ENCODE data around the gene ARGLU1. TPM values are rescaled to one million over a fixed set of nuclear protein-coding genes. Genes with fewer than 3 reads are reported as not detected.

Gene ARGLU1
- total and polyA plus RNA-seq, 2 experiments from 2014 or later, result 108 to 166 TPM

DNA sequence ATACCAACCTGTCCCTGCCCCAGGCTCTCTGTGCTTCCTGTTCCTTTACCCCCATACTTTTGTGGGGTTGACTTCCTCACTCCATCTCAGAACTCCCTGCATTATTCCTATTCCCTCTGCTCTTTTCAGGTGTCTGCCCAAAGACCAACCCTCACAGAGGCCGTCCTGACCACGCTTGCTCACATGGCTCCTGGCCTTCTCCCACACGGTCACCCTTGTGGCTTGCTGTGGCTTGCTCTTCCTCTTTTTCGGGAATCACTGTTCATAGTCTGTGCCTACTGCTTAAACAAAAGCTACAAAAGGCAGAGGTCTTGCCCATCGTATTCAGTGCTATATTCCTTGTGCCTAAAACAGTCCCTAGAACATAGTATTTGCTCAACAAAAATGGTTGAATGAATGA is 25.2 kb upstream of the ARGLU1 start:
- H3K36me3 Mint-ChIP-seq (ENCODE audit: low read depth), result no peaks in the 10 kb centered on the region; the same call in 2 of the 3 replicates
- no peaks in the 10 kb centered on the region for H3K9me2 ChIP-seq (ENCODE audit: insufficient read depth)
- H3K27ac Mint-ChIP-seq, result no peak overlapping the region
- no peaks in the 10 kb centered on the region for H4K20me1 ChIP-seq (replicated peaks; ENCODE audit: insufficient read depth)
- TF ChIP-seq ZNF114 (CRISPR knock-in tag; IDR thresholded peaks at IDR 0.05) (no peak), REST (IDR thresholded peaks at IDR 0.05; ENCODE audit: unreplicated experiment) (no peak), STAT1 (IDR thresholded peaks at IDR 0.05; ENCODE audit: unreplicated experiment) (no peak)
- no peaks in the 10 kb centered on the region for H3K27me3 ChIP-seq (ENCODE audit: insufficient read depth)
- no peak overlapping the region for H3K4me3 Mint-ChIP-seq
- DNase-seq (ENCODE audit: low spot score) (no peak), ATAC-seq (no peak)
- no peak overlapping the region for H2AFZ ChIP-seq
- no peak overlapping the region for H3K4me3 ChIP-seq
- H3K9me3 Mint-ChIP-seq, result peaks cover under 1% of the 10 kb centered on the region; the same call in 1 of the 3 replicates
- H3K4me1 Mint-ChIP-seq, result no peaks in the 10 kb centered on the region
- H3K79me2 ChIP-seq (replicated peaks; ENCODE audit: insufficient read depth), result no peaks in the 10 kb centered on the region
- peaks cover 4% of the 10 kb centered on the region for H3K27me3 Mint-ChIP-seq (ENCODE audit: insufficient read depth, low read depth, poor library complexity)
- no peaks in the 10 kb centered on the region for H3F3A ChIP-seq (replicated peaks; ENCODE audit: low read depth)
- H3K4me1 ChIP-seq (ENCODE audit: insufficient read depth), result no peaks in the 10 kb centered on the region
- no peak overlapping the region for H3K27ac ChIP-seq (ENCODE audit: low read depth)
- H3K36me3 ChIP-seq (ENCODE audit: insufficient read depth), result no peaks in the 10 kb centered on the region
- H3K4me2 ChIP-seq, result no peak overlapping the region

DNA sequence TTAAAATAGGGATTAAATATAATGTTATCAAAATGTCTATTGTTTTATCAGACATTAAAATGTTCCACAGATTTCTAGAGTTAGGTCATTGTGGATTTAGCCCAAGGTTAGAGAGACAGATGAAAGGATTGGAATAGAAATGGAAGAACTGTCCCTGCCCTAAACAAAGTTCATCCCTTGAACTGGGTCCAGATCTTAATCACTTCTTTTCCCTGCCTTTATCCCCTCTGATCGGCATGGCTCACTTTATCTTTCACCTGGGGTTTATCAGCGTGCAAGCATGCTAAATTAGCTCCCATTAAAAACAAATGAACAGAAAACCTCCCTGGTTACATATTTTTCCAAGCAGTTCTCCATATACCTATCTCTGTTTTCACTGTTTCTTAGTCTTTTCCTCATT is 23.4 kb upstream of the ARGLU1 start:
- H3K9me3 Mint-ChIP-seq, result peaks cover 11% of the 10 kb centered on the region
- Histone ChIP-seq H3K4me1 (ENCODE audit: insufficient read depth) (no peaks in the 10 kb centered on the region), H2AFZ (no peak overlapping the region), H3F3A (replicated peaks; ENCODE audit: low read depth) (no peaks in the 10 kb centered on the region), H3K36me3 (ENCODE audit: insufficient read depth) (no peaks in the 10 kb centered on the region), H3K79me2 (replicated peaks; ENCODE audit: insufficient read depth) (no peaks in the 10 kb centered on the region), H3K27me3 (ENCODE audit: insufficient read depth) (no peaks in the 10 kb centered on the region), H3K9me2 (ENCODE audit: insufficient read depth) (no peaks in the 10 kb centered on the region), H4K20me1 (replicated peaks; ENCODE audit: insufficient read depth) (no peaks in the 10 kb centered on the region), H3K4me2 (no peak overlapping the region), H3K27ac (ENCODE audit: low read depth) (no peak overlapping the region), H3K4me3 (no peak overlapping the region)
- H3K4me3 Mint-ChIP-seq, result no peak overlapping the region
- no peaks in the 10 kb centered on the region for H3K4me1 Mint-ChIP-seq
- H3K27me3 Mint-ChIP-seq (ENCODE audit: insufficient read depth, low read depth, poor library complexity), result peaks cover 2% of the 10 kb centered on the region
- DNase-seq (ENCODE audit: low spot score) (no peak), ATAC-seq (no peak)
- H3K27ac Mint-ChIP-seq, result no peak overlapping the region
- H3K36me3 Mint-ChIP-seq (ENCODE audit: low read depth), result peaks cover 11% of the 10 kb centered on the region
- no peak for TF ChIP-seq NANOG (IDR thresholded peaks at IDR 0.05; ENCODE audit: borderline replicate concordance)
- TF ChIP-seq ZNF331 (CRISPR knock-in tag; IDR thresholded peaks at IDR 0.05; ENCODE audit: low read depth), result no peak
- no peak for TF ChIP-seq JUNB (IDR thresholded peaks at IDR 0.05; ENCODE audit: unreplicated experiment)
- no peak for TF ChIP-seq STAT1 (IDR thresholded peaks at IDR 0.05; ENCODE audit: unreplicated experiment)
- no peak for TF ChIP-seq REST (IDR thresholded peaks at IDR 0.05; ENCODE audit: unreplicated experiment)
- TF ChIP-seq CREB1 (CRISPR knock-in tag; IDR thresholded peaks at IDR 0.05; ENCODE audit: low read depth), result no peak
- TF ChIP-seq CTCF (conservative IDR thresholded peaks at IDR 0.05; ENCODE audit: low read depth in 2 of 2), result no peak

All from GM23338 (cell line).